ENCODE measurements around the gene ABHD6. TPM values are rescaled to one million over a fixed set of nuclear protein-coding genes. Genes with fewer than 3 reads are reported as not detected.
A peak's percentile ranks its signal among the peaks of the same experiment; 100 is the strongest.
"Not testable (repeated sequence)": the region's sequence is repeated elsewhere in the genome, so short reads cannot be mapped to it uniquely, and the experiment has no call there.

Gene ABHD6
- total RNA-seq, 2 experiments from 2014 or later, result 1.1 to 1.6 TPM

GRCh38 chr3:58269356-58269755 lies 31.8 kb downstream of the ABHD6 start:
- no peaks in the 10 kb centered on the region for H3K27me3 Mint-ChIP-seq (ENCODE audit: low read depth)
- peaks cover 4% of the 10 kb centered on the region for H3K36me3 Mint-ChIP-seq (ENCODE audit: low read depth)
- peaks cover 8% of the 10 kb centered on the region for H3K4me1 Mint-ChIP-seq (ENCODE audit: low read depth)
- no peak overlapping the region for H3K27ac Mint-ChIP-seq
- CTCF ChIA-PET, result no interaction called here
- intact Hi-C loops (cut with micrococcal nuclease), result no loop called here
- H3K9me3 Mint-ChIP-seq, result no peaks in the 10 kb centered on the region
- H3K4me3 Mint-ChIP-seq, result no peak overlapping the region
- DNase-seq, result no peak

- Mint-ChIP-seq H3K36me3 (ENCODE audit: low read depth) (peaks cover 6% of the 10 kb centered on the region), H3K4me3 (no peak overlapping the region), H3K4me1 (ENCODE audit: low read depth) (peaks cover 8% of the 10 kb centered on the region), H3K9me3 (no peaks in the 10 kb centered on the region), H3K27me3 (ENCODE audit: low read depth) (no peaks in the 10 kb centered on the region), H3K27ac (no peak overlapping the region)
- DNase-seq, result no peak
- CTCF ChIA-PET, result no interaction called here
- intact Hi-C loops (cut with micrococcal nuclease), result no loop called here
These were observed 32.9 kb downstream of the ABHD6 start for GRCh38 chr3:58270485-58270884.

- CTCF ChIA-PET, result interaction anchor here (0.6 to 1.6 kb wide), 2 partner anchors 34 to 1456 kb away, joined by 5 to 8 read pairs; partner anchors contain the start of genes HTD2 and RPP14
- Mint-ChIP-seq H3K9me3 (no peaks in the 10 kb centered on the region), H3K27me3 (ENCODE audit: low read depth) (no peaks in the 10 kb centered on the region), H3K4me3 (no peak overlapping the region), H3K36me3 (ENCODE audit: low read depth) (peaks cover 10% of the 10 kb centered on the region), H3K4me1 (ENCODE audit: low read depth) (peaks cover 8% of the 10 kb centered on the region), H3K27ac (no peak overlapping the region)
- intact Hi-C loops (cut with micrococcal nuclease), result no loop called here
- DNase-seq, result peak; percentile 20
These were observed 34.4 kb downstream of the ABHD6 start for GRCh38 chr3:58271901-58272501.

- Mint-ChIP-seq H3K4me1 (ENCODE audit: low read depth) (peaks cover 8% of the 10 kb centered on the region), H3K9me3 (no peaks in the 10 kb centered on the region), H3K4me3 (no peak overlapping the region), H3K27me3 (ENCODE audit: low read depth) (no peaks in the 10 kb centered on the region), H3K27ac (no peak overlapping the region), H3K36me3 (ENCODE audit: low read depth) (peaks cover 14% of the 10 kb centered on the region)
- CTCF ChIA-PET, result interaction anchor here (1.6 kb wide), 1 partner anchor 33 kb away, joined by 5 read pairs; the partner anchor contains the start of genes HTD2 and RPP14
- no peak for DNase-seq
- intact Hi-C loops (cut with micrococcal nuclease), result no loop called here
These were observed 35.3 kb downstream of the ABHD6 start for GRCh38 chr3:58272891-58273290.

GRCh38 chr3:58273362-58273761 lies 35.8 kb downstream of the ABHD6 start:
- intact Hi-C loops (cut with micrococcal nuclease); H3K4me1 Mint-ChIP-seq (ENCODE audit: low read depth); H3K27me3 Mint-ChIP-seq (ENCODE audit: low read depth); H3K27ac Mint-ChIP-seq; DNase-seq; H3K4me3 Mint-ChIP-seq; H3K9me3 Mint-ChIP-seq: not testable (repeated sequence)
- CTCF ChIA-PET, result interaction anchor here (1.6 kb wide), 1 partner anchor 33 kb away, joined by 5 read pairs; the partner anchor contains the start of genes HTD2 and RPP14
- H3K36me3 Mint-ChIP-seq (ENCODE audit: low read depth), result peaks cover 17% of the 10 kb centered on the region

GRCh38 chr3:58274027-58274614 lies 36.5 kb downstream of the ABHD6 start:
- H3K27me3 Mint-ChIP-seq (ENCODE audit: low read depth), result no peaks in the 10 kb centered on the region
- H3K4me1 Mint-ChIP-seq (ENCODE audit: low read depth), result peaks cover 8% of the 10 kb centered on the region
- no peaks in the 10 kb centered on the region for H3K9me3 Mint-ChIP-seq
- intact Hi-C loops (cut with micrococcal nuclease), result no loop called here
- no peak for DNase-seq
- no peak overlapping the region for H3K4me3 Mint-ChIP-seq
- H3K27ac Mint-ChIP-seq, result no peak overlapping the region
- CTCF ChIA-PET, result no interaction called here
- H3K36me3 Mint-ChIP-seq (ENCODE audit: low read depth), result peaks cover 21% of the 10 kb centered on the region

- no peak overlapping the region for H3K4me3 Mint-ChIP-seq
- peaks cover 14% of the 10 kb centered on the region for H3K36me3 Mint-ChIP-seq (ENCODE audit: low read depth)
- no peak overlapping the region for H3K27ac Mint-ChIP-seq
- H3K9me3 Mint-ChIP-seq, result no peaks in the 10 kb centered on the region
- no peaks in the 10 kb centered on the region for H3K27me3 Mint-ChIP-seq (ENCODE audit: low read depth)
- intact Hi-C loops (cut with micrococcal nuclease), result no loop called here
- no peak for DNase-seq
- H3K4me1 Mint-ChIP-seq (ENCODE audit: low read depth), result no peaks in the 10 kb centered on the region
- CTCF ChIA-PET, result interaction anchor here (0.6 kb wide), 1 partner anchor 484 kb away, joined by 3 read pairs; no protein-coding TSS in a partner anchor
These were observed 43.5 kb downstream of the ABHD6 start for GRCh38 chr3:58281069-58281468.

- no peak overlapping the region for H3K27ac Mint-ChIP-seq
- H3K9me3 Mint-ChIP-seq, result no peaks in the 10 kb centered on the region
- H3K4me1 Mint-ChIP-seq (ENCODE audit: low read depth), result no peaks in the 10 kb centered on the region
- no peak for DNase-seq
- peaks cover 2% of the 10 kb centered on the region for H3K36me3 Mint-ChIP-seq (ENCODE audit: low read depth)
- H3K4me3 Mint-ChIP-seq, result no peak overlapping the region
- no peaks in the 10 kb centered on the region for H3K27me3 Mint-ChIP-seq (ENCODE audit: low read depth)
- intact Hi-C loops (cut with micrococcal nuclease), result no loop called here
- CTCF ChIA-PET, result interaction anchor here (0.8 to 1.0 kb wide), 3 partner anchors 11 to 118 kb away, joined by 3 read pairs; no protein-coding TSS in a partner anchor
These were observed 47.7 kb downstream of the ABHD6 start for GRCh38 chr3:58285334-58285733.

GRCh38 chr3:58287354-58287753 lies 49.8 kb downstream of the ABHD6 start:
- intact Hi-C loops (cut with micrococcal nuclease), result no loop called here
- no peaks in the 10 kb centered on the region for H3K4me1 Mint-ChIP-seq (ENCODE audit: low read depth)
- H3K4me3 Mint-ChIP-seq, result no peak overlapping the region
- peaks cover 2% of the 10 kb centered on the region for H3K36me3 Mint-ChIP-seq (ENCODE audit: low read depth)
- no peak for DNase-seq
- H3K27ac Mint-ChIP-seq, result no peak overlapping the region
- CTCF ChIA-PET, result no interaction called here
- no peaks in the 10 kb centered on the region for H3K27me3 Mint-ChIP-seq (ENCODE audit: low read depth)
- H3K9me3 Mint-ChIP-seq, result no peaks in the 10 kb centered on the region

- Mint-ChIP-seq H3K4me1 (ENCODE audit: low read depth) (no peaks in the 10 kb centered on the region), H3K4me3 (no peak overlapping the region), H3K27me3 (ENCODE audit: low read depth) (no peaks in the 10 kb centered on the region), H3K36me3 (ENCODE audit: low read depth) (peaks cover 5% of the 10 kb centered on the region), H3K27ac (no peak overlapping the region), H3K9me3 (no peaks in the 10 kb centered on the region)
- intact Hi-C loops (cut with micrococcal nuclease), result no loop called here
- DNase-seq, result no peak
- CTCF ChIA-PET, result no interaction called here
These were observed 50.6 kb downstream of the ABHD6 start for GRCh38 chr3:58288011-58288728.

- H3K4me1 Mint-ChIP-seq (ENCODE audit: low read depth); H3K27me3 Mint-ChIP-seq (ENCODE audit: low read depth); DNase-seq; CTCF ChIA-PET; H3K9me3 Mint-ChIP-seq; H3K4me3 Mint-ChIP-seq; intact Hi-C loops (cut with micrococcal nuclease); H3K36me3 Mint-ChIP-seq (ENCODE audit: low read depth); H3K27ac Mint-ChIP-seq: not testable (repeated sequence)
These were observed 51.5 kb downstream of the ABHD6 start for GRCh38 chr3:58288964-58289613.

GRCh38 chr3:58290446-58290845 lies 52.9 kb downstream of the ABHD6 start:
- DNase-seq; H3K27ac Mint-ChIP-seq; H3K4me3 Mint-ChIP-seq; H3K36me3 Mint-ChIP-seq (ENCODE audit: low read depth); H3K4me1 Mint-ChIP-seq (ENCODE audit: low read depth); intact Hi-C loops (cut with micrococcal nuclease); H3K9me3 Mint-ChIP-seq; H3K27me3 Mint-ChIP-seq (ENCODE audit: low read depth); CTCF ChIA-PET: not testable (repeated sequence)

Measured in activated naive CD4-positive, alpha-beta T cell treated with anti-CD3 and anti-CD28 coated beads for 36 hours (primary cell).